GM19467 (cell line): ENCODE measurements around the gene KRABD2.
A peak's percentile ranks its signal among the peaks of the same experiment; 100 is the strongest.
"Not testable (repeated sequence)": the region's sequence is repeated elsewhere in the genome, so short reads cannot be mapped to it uniquely, and the experiment has no call there.

Experiments used
- ATAC-seq: cut with Tn5 transposase; IDR thresholded peaks from one replicate; pipeline ENCODE4 v1.9.1; 2021; ENCODE audit warnings: mild to moderate bottlenecking, moderate library complexity; ENCODE audit not compliant: unreplicated experiment

The KRABD2 gene

GRCh38 chr17:8392674-8393469 is 16.4 kb upstream of the KRABD2 start:
- ATAC-seq: no peak

- no peak for ATAC-seq
Observed at GRCh38 chr17:8392274-8392673, 15.8 kb upstream of the KRABD2 start.

- ATAC-seq: no peak
Observed at GRCh38 chr17:8391711-8392110, 15.2 kb upstream of the KRABD2 start.

GRCh38 chr17:8387914-8388651 is 11.6 kb upstream of the KRABD2 start:
- no peak for ATAC-seq

- no peak for ATAC-seq
Observed at GRCh38 chr17:8386841-8387240, 10.3 kb upstream of the KRABD2 start.

GRCh38 chr17:8384801-8385378 is 8.4 kb upstream of the KRABD2 start:
- ATAC-seq: no peak

GRCh38 chr17:8383143-8383822 is 6.8 kb upstream of the KRABD2 start, which contains the start of gene RPL26:
TSS of gene RPL26 (minus strand) at chr17:8383193. CDS start at chr17:8382310, 883 bp downstream.
- ATAC-seq: peak; percentile 82

- no peak for ATAC-seq
Observed at GRCh38 chr17:8382880-8383142, 6.3 kb upstream of the KRABD2 start.

- ATAC-seq: no peak
Observed at GRCh38 chr17:8382052-8382879, 5.8 kb upstream of the KRABD2 start.

GRCh38 chr17:8380049-8380448 is 3.5 kb upstream of the KRABD2 start:
- no peak for ATAC-seq

GRCh38 chr17:8378117-8378516 is 1.6 kb upstream of the KRABD2 start:
- ATAC-seq: not testable (repeated sequence)

GRCh38 chr17:8377422-8377821 is 918 bp upstream of the KRABD2 start:
- no peak for ATAC-seq

GRCh38 chr17:8375738-8376259 is 705 bp downstream of the KRABD2 start:
- no peak for ATAC-seq

- ATAC-seq: not testable (repeated sequence)
Observed at GRCh38 chr17:8373856-8374255, 2.6 kb downstream of the KRABD2 start.

- ATAC-seq: no peak
Observed at GRCh38 chr17:8372422-8372821, 4.1 kb downstream of the KRABD2 start.

GRCh38 chr17:8371786-8372185 is 4.7 kb downstream of the KRABD2 start:
- no peak for ATAC-seq

- no peak for ATAC-seq
Observed at GRCh38 chr17:8369944-8370343, 6.6 kb downstream of the KRABD2 start.

GRCh38 chr17:8368193-8368592 is 8.3 kb downstream of the KRABD2 start:
- ATAC-seq: no peak

- no peak for ATAC-seq
Observed at GRCh38 chr17:8366231-8366630, 10.3 kb downstream of the KRABD2 start.

GRCh38 chr17:8365143-8365542 is 11.4 kb downstream of the KRABD2 start:
- ATAC-seq: no peak
